ENCODE measurements around the gene ATG4B. TPM values are rescaled to one million over a fixed set of nuclear protein-coding genes. Genes with fewer than 3 reads are reported as not detected.

The ATG4B gene
- total and polyA plus RNA-seq, 2 of the 4 experiments (the other 2 are of a cell fraction), result 113 to 146 TPM

- ChIA-PET POLR2A (ENCODE audit: unreplicated experiment) (no interaction called here), CTCF (no interaction called here)
- dilution Hi-C loops (cut with HindIII; ENCODE audit: low sequenced_read_pairs, unreplicated experiment), result no loop called here
- H4K8ac ChIP-seq (ENCODE audit: low read depth in 2 of 2, low read length in 2 of 2), result no peak overlapping the region
- no peak overlapping the region for H2AK9ac ChIP-seq (replicated peaks; ENCODE audit: low read depth, low read length, poor library complexity)
- H2AFZ ChIP-seq (replicated peaks; ENCODE audit: low read length, poor library complexity), result peak overlapping the region; percentile 58
- H2BK20ac ChIP-seq (ENCODE audit: low read depth, low read length), result no peak overlapping the region
- no peak overlapping the region for H2AK5ac ChIP-seq (ENCODE audit: low read depth, low read length)
- H3K36me3 ChIP-seq (ENCODE audit: control insufficient read depth, insufficient read depth, low read length), result peaks cover 50% of the 10 kb centered on the region
- BruUV-seq (replicated peaks), result no TSS peak
- no peak overlapping the region for H4K91ac ChIP-seq (ENCODE audit: insufficient read depth, low read depth, low read length)
- H3K27ac ChIP-seq (ENCODE audit: insufficient read depth, low read length), result no peak overlapping the region
- peaks cover 3 to 15% of the 10 kb centered on the region in 2 experiments; a peak in 3 of 4 replicates for H3K79me1 ChIP-seq (ENCODE audit: low read depth in 1 of 2, low read length in 2 of 2)
- no peak overlapping the region for H2BK120ac ChIP-seq (ENCODE audit: low read depth, low read length)
- no peak overlapping the region for H3K14ac ChIP-seq (replicated peaks; ENCODE audit: low read depth, low read length)
- no peak overlapping the region for H3K23ac ChIP-seq (ENCODE audit: low read depth, low read length)
- peaks cover 15% of the 10 kb centered on the region for H3K4me1 ChIP-seq (ENCODE audit: control insufficient read depth, insufficient read depth, low read length)
- 96% methylated on average over 5 of the region's 21 CpGs; no CpG with 5 or more reads in 1 of the 2 experiments for WGBS, 2 experiments (ENCODE audit: extremely low coverage in 2 of 2, insufficient read length in 1 of 2)
- peaks cover 16% of the 10 kb centered on the region for H4K20me1 ChIP-seq (ENCODE audit: insufficient read depth, low read length)
- no peak for DNase-seq
- no peak overlapping the region for H3K4me2 ChIP-seq (ENCODE audit: low read depth, low read length)
- no peak for ATAC-seq (ENCODE audit: low read depth)
- H3K56ac ChIP-seq (ENCODE audit: extremely low read depth, insufficient read depth, low read length), result no peak overlapping the region
- peaks cover 3% of the 10 kb centered on the region; the same call in 1 of the 2 replicates for H3K9me1 ChIP-seq (ENCODE audit: insufficient read depth, low read length)
- no peak for TF ChIP-seq CTCF (conservative IDR thresholded peaks at IDR 0.05; ENCODE audit: low read depth, low read length)
- no peak for TF ChIP-seq MAZ (IDR thresholded peaks at IDR 0.05; ENCODE audit: borderline replicate concordance, low read depth, low read length)
- TF ChIP-seq CEBPB (IDR thresholded peaks at IDR 0.05; ENCODE audit: low read depth, low read length), result no peak
- TF ChIP-seq BHLHE40 (IDR thresholded peaks at IDR 0.05; ENCODE audit: low read depth, low read length), result no peak
- TF ChIP-seq NFE2L2 (IDR thresholded peaks at IDR 0.05; ENCODE audit: low read depth, low read length), result no peak
- TF ChIP-seq, protein P1, sequence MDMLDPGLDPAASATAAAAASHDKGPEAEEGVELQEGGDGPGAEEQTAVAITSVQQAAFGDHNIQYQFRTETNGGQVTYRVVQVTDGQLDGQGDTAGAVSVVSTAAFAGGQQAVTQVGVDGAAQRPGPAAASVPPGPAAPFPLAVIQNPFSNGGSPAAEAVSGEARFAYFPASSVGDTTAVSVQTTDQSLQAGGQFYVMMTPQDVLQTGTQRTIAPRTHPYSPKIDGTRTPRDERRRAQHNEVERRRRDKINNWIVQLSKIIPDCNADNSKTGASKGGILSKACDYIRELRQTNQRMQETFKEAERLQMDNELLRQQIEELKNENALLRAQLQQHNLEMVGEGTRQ (IDR thresholded peaks at IDR 0.05; ENCODE audit: low read depth, low read length), result no peak
- no peak for TF ChIP-seq ELK1 (IDR thresholded peaks at IDR 0.05; ENCODE audit: borderline replicate concordance, low read depth, low read length)
- no peak for TF ChIP-seq RFX5 (IDR thresholded peaks at IDR 0.05; ENCODE audit: low read depth, low read length)
- TF ChIP-seq CHD1 (IDR thresholded peaks at IDR 0.05; ENCODE audit: low read depth, low read length), result no peak
- no peak for TF ChIP-seq MXI1 (IDR thresholded peaks at IDR 0.05; ENCODE audit: borderline replicate concordance, low read depth, low read length)
- no peak for TF ChIP-seq MAFK (IDR thresholded peaks at IDR 0.05; ENCODE audit: low read depth, low read length)
- no peak for TF ChIP-seq POLR2A (IDR thresholded peaks at IDR 0.05; ENCODE audit: low read depth, low read length)
- TF ChIP-seq RCOR1 (IDR thresholded peaks at IDR 0.05; ENCODE audit: insufficient replicate concordance, low read length), result no peak
- no peak for TF ChIP-seq FOS (IDR thresholded peaks at IDR 0.05; ENCODE audit: low read depth, low read length)
- no peak for TF ChIP-seq SMC3 (IDR thresholded peaks at IDR 0.05; ENCODE audit: low read depth, low read length)
- H4K5ac ChIP-seq (ENCODE audit: low read depth, low read length), result no peak overlapping the region
- H3K9ac ChIP-seq (ENCODE audit: low read depth, low read length), result no peak overlapping the region
- in situ Hi-C loops (cut with MboI; ENCODE audit: low sequenced_read_pairs), result loop anchor here (5.0 to 25.0 kb wide), 2 partner anchors 209 to 806 kb away; partner anchors contain the start of gene AGXT
- H3K4ac ChIP-seq (ENCODE audit: low read depth, low read length), result no peak overlapping the region
- H2BK5ac ChIP-seq (ENCODE audit: low read depth, low read length, poor library complexity, severe bottlenecking), result no peak overlapping the region
- H3K4me3 ChIP-seq (ENCODE audit: insufficient read depth, low read depth, low read length), result no peak overlapping the region
- intact Hi-C loops (cut with micrococcal nuclease), result no loop called here
- no peaks in the 10 kb centered on the region for H3K9me3 ChIP-seq (ENCODE audit: control insufficient read depth, insufficient read depth, low read length)
- no peaks in the 10 kb centered on the region for H3K27me3 ChIP-seq (ENCODE audit: control insufficient read depth, insufficient read depth, low read length)
- no peak overlapping the region for H2BK15ac ChIP-seq (ENCODE audit: low read depth, low read length)
- no peak overlapping the region for H3K18ac ChIP-seq (ENCODE audit: low read depth, low read length)
These were observed 30.9 kb downstream of the ATG4B start for GRCh38 chr2:241668354-241668753.
